Measurements from ENCODE around the gene FAHD1. TPM values are rescaled to one million over a fixed set of nuclear protein-coding genes. Genes with fewer than 3 reads are reported as not detected.

FAHD1 gene
- total RNA-seq, 4 donors from 2014 or later, result 34.3 to 52.3 (median 46.9) TPM

- Histone ChIP-seq H3K27ac (no peak overlapping the region), H3K4me3 (no peak overlapping the region), H3K36me3 (no peaks in the 10 kb centered on the region), H3K9me3 (no peaks in the 10 kb centered on the region), H3K27me3 (peaks cover 0 to 28% (median 0%) of the 10 kb centered on the region in 4 donors), H3K4me1 (no peaks in the 10 kb centered on the region)
- DNase-seq, result no peak
- intact Hi-C loops (cut with DNase I), result no loop called here
- WGBS, 2 donors, result 84 to 91% methylated on average over 1 of the region's 1 CpG
- TF ChIP-seq POLR2A (IDR thresholded peaks at IDR 0.05) (no peak), CTCF (IDR thresholded peaks at IDR 0.05) (no peak)
Observed at GRCh38 chr16:1846416-1846815, 19.4 kb downstream of the FAHD1 start.

GRCh38 chr16:1850981-1851380, 24.0 kb downstream of the FAHD1 start:
- intact Hi-C loops (cut with DNase I), result no loop called here
- no peak for DNase-seq
- no peaks in the 10 kb centered on the region for H3K9me3 ChIP-seq
- no peak overlapping the region for H3K4me3 ChIP-seq
- no peaks in the 10 kb centered on the region for H3K4me1 ChIP-seq
- no peak overlapping the region for H3K27ac ChIP-seq
- 66 to 80% methylated on average over 7 of the region's 7 CpGs for WGBS, 2 donors
- H3K27me3 ChIP-seq, result peaks cover 0 to 33% (median 0%) of the 10 kb centered on the region in 4 donors
- no peaks in the 10 kb centered on the region for H3K36me3 ChIP-seq
- TF ChIP-seq CTCF (IDR thresholded peaks at IDR 0.05) (no peak), POLR2A (IDR thresholded peaks at IDR 0.05) (no peak)

GRCh38 chr16:1851793-1852192, 24.8 kb downstream of the FAHD1 start:
- 74 to 75% methylated on average over 4 of the region's 4 CpGs for WGBS, 2 donors
- intact Hi-C loops (cut with DNase I), result no loop called here
- no peak overlapping the region for H3K4me3 ChIP-seq
- no peak for DNase-seq
- peaks cover 0 to 30% (median 0%) of the 10 kb centered on the region in 4 donors for H3K27me3 ChIP-seq
- no peaks in the 10 kb centered on the region for H3K36me3 ChIP-seq
- no peaks in the 10 kb centered on the region for H3K9me3 ChIP-seq
- no peak overlapping the region for H3K27ac ChIP-seq
- TF ChIP-seq POLR2A (IDR thresholded peaks at IDR 0.05), result no peak
- no peaks in the 10 kb centered on the region for H3K4me1 ChIP-seq

GRCh38 chr16:1857433-1858097, 30.6 kb downstream of the FAHD1 start:
- Histone ChIP-seq H3K4me1 (peaks cover 0 to 7% (median 0%) of the 10 kb centered on the region in 3 donors), H3K27me3 (peaks cover 0 to 57% (median 3%) of the 10 kb centered on the region in 4 donors), H3K27ac (no peak overlapping the region), H3K9me3 (no peaks in the 10 kb centered on the region), H3K36me3 (no peaks in the 10 kb centered on the region), H3K4me3 (no peak overlapping the region)
- TF ChIP-seq CTCF (IDR thresholded peaks at IDR 0.05) (no peak), POLR2A (IDR thresholded peaks at IDR 0.05) (no peak)
- no peak for DNase-seq
- WGBS, 2 donors, result 41 to 50% methylated on average over 5 of the region's 5 CpGs
- intact Hi-C loops (cut with DNase I), result no loop called here

- TF ChIP-seq CTCF (IDR thresholded peaks at IDR 0.05) (no peak), POLR2A (IDR thresholded peaks at IDR 0.05) (no peak)
- no peak overlapping the region for H3K27ac ChIP-seq
- H3K4me3 ChIP-seq, result no peak overlapping the region
- intact Hi-C loops (cut with DNase I), result no loop called here
- WGBS, 2 donors, result 44 to 53% methylated on average over 8 of the region's 8 CpGs
- DNase-seq, result no peak
- H3K9me3 ChIP-seq, result no peaks in the 10 kb centered on the region
- H3K4me1 ChIP-seq, result peaks cover 0 to 7% (median 0%) of the 10 kb centered on the region in 3 donors
- H3K27me3 ChIP-seq, result peaks cover 0 to 61% (median 3%) of the 10 kb centered on the region in 4 donors
- no peaks in the 10 kb centered on the region for H3K36me3 ChIP-seq
Observed at GRCh38 chr16:1858189-1858865, 31.3 kb downstream of the FAHD1 start.
